HG03457 (cell line): Measurements from ENCODE around the gene DYNLT1.
"Not testable (repeated sequence)": the region's sequence is repeated elsewhere in the genome, so short reads cannot be mapped to it uniquely, and the experiment has no call there.

Experiments used
- ATAC-seq: cut with Tn5 transposase; IDR thresholded peaks from one replicate; pipeline ENCODE4 v1.9.1; 2021; ENCODE audit warnings: moderate number of reproducible peaks; ENCODE audit not compliant: unreplicated experiment

The DYNLT1 gene

DNA sequence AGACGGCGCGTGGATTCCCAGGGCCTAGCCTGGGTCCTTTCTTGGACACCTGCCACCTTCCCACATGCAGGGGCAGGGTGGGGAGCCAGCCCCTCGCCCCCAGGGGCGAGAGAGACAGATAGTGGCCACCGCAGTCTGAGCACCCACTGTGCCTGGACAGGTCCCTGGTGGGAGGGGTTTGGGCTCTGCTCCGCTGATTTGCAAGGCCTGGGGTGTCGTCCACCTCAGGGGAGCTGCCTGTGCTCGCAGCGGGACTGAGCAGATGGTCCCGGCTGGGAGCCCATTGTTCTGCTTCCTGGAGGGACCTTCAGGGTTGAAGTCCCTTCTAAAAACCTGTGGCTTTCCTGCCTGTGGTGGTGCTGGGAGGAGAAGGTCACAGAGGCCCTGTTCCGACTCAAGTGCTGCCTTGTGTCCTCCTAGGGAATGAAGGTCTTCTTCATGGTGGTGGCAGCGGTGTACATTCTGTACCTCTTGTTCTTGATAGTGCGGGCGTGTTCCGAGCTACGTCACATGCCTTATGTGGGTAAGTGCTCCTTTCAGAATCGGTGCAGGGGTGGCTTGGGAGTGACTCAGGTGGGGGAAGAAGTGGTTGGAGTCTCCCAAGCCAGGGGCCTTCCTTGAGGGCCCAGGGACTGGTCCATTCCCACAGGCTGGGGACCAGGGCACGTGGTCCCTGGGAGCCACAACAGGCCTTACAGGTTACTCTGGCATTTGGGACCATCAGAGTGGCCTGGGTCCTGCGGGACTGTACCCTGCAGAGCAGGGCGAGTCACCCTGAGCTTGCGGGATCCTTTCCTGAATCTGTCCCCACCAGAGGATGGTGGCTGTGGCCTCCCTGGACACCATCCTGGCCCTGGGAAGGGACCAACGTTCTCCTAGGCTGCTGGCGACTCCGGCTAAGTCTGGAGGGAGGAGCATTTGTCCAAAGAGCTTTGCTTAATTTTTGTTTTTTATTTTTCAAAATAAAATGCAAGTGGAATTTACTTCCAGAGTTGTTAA, 19.6 kb downstream of the DYNLT1 start:
- ATAC-seq: no peak

DNA sequence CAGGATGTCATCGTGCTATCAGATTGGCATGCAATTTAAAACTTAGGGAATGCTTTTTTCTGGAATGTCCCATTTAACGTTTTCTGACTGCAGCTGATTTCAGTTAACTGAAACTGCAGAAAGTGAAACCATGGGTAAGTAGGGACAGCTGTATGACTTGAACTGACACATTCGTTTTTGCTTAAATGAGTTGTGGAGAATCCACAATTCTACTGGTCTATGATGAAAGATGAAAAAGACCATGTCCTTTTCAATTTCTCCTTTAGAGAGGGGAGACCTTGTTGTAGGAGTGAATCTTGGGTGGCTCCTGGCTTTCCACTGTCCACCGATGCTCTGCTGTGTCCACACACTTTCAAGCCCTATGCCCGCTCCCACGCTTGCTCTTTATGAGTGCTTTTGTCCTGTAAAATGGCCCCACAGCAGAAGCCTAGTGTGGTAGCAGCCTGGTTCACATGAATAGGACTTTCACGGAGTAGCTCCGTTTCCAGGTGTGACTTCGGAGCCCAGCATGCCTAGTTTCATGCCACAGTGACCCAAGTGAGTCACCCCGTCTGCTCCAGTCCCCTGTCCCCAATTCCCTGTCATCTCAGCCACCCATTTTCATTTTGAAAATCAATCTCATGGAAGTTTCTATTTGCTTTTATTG, 21.9 kb downstream of the DYNLT1 start:
- ATAC-seq: no peak

DNA sequence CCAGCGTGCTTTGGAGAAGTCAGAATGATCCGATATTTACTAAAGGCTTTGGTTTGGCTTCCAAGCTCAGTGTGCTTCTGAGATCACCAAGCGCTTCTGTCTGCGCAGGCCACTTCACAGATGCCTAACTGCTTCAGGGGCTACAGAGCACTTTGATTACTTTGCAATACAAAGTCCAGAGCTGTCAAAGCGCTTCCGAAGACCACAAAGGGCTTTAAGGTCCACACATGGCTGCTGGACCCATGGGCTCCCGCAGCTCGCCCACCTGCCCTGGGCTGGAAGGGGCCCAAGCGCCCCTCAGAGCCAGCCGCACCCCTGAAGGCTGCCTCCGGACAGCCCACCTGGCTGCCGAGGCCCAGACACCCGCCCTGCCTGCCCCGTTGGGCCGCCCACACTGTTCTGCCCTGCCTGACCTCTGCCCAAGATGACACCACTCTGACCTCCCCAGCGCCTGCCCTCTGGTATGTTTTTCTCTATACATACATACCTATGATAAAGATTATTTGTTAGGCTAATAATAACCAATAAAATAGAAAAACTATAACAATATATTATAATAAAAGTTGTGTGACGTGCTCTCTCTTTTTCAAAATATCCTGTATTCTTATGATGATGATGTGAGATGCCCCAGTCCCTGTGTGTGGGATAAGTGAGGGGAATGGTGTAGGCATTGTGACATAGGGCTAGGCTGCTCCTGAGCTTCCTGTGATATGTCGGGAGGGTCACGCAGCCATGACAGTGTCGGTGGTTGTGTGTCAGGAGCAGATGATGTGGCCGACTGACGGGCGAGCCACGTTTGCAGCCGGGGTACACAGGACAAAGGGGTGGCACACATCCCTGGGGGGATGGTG, 22.6 kb downstream of the DYNLT1 start:
- ATAC-seq: no peak

DNA sequence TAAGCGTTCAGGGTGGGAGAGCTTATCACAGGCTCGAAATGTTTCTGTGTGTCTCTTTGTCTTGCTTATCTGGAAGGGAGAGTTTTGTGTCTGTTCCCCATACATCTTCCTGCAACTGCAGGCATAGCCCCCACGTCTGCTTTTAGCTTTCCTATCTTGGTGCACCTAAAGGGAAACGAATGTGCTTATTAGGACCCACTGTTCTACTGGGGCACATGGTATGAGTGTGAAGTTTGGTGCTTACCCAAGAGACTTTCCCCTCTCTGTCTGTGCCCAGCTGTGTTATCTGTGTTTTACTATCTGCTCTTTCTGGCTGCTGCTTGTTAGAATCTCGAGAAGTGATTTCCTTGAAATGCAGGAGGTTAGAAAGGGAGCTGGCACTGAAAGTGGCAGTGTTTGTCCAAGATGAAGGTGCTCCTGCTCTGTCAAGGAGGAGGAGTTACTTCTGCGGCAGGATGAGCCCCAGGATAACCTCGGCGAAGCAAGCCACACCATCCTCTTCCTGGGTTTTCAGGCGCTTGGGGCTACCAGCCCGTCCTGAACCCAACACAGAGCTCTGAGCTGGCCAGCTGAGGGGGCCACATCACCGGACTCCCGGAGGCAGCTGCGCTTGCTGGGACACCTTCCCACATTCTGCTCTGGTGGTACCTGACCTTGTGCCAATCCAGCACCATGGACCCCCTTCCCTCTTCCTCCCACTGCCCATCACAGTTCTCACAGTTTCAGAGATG, 23.4 kb downstream of the DYNLT1 start:
- no peak for ATAC-seq

DNA sequence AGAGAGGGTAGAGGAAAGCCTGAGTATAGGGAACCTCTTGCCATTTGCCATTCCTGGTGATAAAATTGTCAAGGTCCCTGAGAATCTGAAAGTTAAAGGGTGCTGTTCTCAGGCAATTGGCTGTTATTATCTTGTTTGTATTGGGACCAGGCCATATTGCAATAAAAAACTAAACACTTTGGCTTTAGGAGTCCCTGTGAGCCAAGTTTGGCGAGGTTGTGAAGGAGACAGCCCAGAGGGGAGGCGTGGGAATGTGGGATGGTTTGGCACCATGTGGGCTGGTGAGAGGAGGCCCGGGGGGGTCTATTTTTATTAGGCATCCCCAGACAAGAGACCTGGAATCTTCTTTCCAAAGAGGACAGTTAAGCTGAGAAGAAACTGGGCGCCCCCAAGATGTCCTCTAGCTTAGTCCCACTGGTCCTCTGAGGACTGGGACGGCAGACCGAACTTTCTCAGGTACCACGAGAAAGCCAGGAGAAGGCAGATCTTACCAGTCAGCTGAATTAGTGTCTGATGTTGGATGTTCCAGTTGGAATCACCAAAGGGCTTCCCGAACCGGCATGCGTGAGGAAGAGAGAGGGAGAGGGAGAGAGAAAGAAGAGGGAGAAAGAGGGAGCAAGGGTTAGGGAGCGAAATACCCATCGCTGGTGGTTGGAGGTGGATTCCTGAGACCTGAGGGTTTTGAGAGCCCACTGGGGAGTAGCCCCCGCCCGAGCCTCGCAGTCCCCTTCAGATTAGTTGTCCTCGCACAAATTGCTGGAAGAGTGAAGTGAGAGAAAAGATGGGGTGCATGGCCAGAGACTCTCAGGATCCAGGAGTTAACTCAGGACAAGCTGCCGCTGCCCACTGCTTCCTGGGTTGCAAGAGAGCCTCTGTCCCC, 24.4 kb downstream of the DYNLT1 start:
- no peak for ATAC-seq

DNA sequence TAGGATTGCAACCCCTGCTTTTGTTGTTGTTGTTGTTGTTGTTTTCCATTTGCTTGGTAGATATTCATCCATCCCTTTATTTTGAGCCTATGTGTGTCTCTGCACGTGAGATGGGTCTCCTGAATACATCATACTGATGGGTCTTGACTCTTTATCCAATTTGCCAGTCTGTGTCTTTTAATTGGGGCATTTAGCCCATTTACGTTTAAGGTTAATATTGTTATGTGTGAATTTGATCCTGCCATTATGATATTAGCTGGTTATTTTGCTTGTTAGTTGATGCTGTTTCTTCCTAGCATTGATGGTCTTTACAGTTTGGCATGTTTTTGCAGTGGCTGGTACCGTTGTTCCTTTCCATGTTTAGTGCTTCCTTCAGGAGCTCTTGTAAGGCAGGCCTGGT, 26.3 kb downstream of the DYNLT1 start:
- not testable (repeated sequence) for ATAC-seq

DNA sequence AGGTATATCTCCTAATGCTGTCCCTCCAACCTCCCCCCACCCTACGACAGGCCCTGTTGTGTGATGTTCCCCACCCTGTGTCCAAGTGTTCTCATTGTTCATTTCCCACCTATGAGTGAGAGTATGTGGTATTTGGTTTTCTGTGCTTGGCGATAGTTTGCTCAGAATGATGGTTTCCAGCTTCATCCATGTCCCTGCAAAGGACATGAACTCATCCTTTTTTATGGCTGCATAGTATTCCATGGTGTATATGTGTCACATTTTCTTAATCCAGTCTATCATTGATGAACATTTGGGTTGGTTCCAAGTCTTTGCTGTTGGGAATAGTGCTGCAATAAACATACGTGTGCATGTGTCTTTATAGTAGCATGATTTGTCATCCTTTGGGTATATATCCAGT, 29.9 kb downstream of the DYNLT1 start:
- ATAC-seq: not testable (repeated sequence)

DNA sequence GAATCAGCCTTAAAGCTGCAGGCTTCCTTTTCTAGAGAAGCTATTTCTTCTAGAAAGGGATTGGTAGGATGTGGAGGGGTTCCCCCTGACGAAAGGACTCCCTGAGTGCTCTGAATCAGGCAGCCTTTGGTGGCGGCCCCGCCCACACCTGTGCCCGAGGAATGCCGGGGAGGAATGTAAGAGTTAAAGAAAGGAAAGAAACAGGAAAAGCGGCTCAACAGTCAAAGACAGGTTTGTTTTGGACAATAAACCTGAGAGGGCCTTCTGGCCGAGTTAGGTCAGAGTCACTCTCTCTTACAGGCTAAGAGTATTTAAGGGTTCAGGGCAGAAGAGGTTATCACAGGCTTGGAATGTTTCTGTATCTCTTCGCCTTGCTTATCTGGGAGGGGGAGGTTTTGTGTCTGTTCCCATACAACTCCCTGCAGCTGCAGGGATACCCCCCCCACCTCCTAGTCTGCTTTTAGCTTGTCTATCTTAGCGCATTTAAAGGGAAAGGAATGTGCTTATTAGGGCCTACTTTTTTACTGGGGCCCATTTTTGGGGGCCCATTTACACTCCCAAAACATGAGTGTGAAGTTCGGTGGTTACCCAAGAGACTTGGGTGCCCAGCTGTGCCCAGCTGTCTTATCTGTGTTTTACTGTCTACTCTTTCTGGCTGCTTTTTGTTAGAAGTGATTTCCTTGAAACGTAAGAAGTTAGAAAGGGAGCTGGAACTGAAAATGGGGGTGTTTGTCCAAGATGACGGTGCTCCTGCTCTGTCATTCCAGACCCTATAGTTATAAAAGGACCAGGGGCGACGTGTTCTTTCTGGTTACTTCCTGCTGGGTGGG, 32.8 kb downstream of the DYNLT1 start:
- ATAC-seq: no peak

DNA sequence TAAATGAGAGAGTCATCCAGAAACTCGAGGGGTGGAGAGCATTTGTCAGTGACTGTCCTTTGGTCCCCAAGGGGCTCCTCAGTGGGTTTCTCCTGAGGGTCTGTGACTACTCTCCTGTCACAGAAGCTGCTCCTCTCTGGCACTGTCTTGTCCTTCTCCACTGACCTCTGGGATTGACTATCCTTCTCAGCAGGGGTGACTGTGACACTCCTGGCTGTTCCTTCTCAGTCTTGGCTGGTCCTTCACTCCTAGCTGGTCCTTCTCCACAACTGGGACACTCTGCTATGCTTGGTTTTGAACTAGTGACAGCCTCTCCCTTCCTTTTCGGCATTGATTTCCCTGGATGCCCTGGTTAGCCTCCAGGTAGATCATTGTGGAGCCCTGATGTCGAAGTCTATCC, 33.5 kb downstream of the DYNLT1 start:
- no peak for ATAC-seq

DNA sequence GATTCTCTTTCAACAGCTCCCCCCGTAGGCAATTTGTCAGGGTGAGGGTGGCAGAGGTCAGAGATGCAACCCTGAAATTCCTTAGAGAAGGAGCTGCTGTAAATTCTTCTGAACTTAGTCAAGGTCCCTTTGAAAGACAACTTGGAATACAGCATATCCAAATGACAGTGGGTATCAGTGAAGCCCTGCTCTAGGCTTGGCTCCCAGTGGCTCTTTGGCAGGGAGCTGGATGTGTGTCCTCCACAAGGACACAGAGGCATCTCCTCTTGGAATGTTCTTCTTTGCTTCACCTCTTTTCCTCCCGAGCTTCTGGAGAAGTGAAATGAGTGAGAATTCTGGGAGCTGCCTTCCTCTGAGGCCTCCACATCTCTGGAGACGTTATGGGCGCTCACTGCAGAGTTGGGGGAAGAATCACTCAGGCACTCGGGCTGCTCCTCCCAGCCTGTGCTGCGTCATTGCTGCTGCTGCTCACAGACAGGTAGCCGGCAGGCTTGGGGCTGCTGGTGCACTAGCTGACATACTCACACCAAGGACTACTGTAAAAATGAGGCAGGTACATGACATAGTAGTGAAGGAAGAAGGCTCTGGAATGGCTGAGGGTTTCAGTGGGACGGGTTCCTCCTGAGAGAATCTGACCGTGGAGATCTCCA, 34.1 kb downstream of the DYNLT1 start:
- ATAC-seq: no peak

DNA sequence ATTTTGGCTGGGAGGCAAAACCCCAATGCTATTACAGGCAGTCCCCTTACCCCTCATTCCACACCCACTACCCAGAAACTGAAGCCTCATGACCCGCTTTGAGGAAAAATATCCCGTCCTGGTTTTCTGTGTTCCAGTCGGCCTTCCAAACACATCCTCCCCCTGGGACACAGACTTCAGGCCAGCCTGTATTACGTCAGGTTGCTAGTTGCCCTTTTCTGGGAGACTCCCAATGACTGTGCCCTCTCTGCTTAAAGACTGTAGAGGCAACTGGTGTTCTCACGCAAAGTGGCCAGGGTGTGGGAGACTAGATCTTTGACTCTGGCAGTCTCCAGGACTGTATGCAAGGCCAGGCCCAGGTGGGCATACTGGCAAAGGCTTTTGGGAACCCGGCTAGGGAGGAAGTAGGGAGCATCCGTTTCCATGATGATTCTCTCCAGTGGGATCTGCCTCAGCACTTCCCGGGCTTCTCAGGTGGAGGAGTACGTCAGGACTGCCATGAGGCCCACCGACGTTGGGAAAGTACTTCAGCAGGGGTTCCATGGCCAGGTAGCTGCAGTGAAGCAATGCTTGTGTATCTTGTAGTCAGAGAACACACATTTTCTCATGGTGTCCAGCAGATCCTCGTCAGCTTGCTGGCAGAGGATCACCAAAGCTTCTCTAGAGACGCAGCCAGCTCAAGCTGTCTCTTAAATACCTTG, 34.9 kb downstream of the DYNLT1 start:
- ATAC-seq: no peak

DNA sequence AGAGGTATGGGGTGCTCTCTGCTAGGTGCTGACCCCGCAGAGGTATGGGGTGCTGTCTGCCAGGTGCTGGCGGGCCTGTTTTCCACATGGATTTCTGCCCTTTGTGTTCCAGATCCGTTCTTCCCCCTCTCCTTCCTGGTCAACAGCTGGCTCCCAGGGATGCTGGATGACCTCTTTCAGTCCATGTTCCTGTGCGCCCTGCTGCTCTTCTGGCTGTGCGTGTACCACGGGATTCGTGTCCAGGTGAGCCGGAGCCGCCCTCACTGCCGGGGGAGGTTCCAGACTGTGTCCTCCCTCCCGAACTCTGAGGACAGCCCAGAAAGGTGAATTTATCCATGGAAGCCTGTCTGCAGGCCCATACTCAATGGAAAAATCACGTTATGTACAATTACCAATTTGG, 36.3 kb downstream of the DYNLT1 start:
- ATAC-seq: no peak

DNA sequence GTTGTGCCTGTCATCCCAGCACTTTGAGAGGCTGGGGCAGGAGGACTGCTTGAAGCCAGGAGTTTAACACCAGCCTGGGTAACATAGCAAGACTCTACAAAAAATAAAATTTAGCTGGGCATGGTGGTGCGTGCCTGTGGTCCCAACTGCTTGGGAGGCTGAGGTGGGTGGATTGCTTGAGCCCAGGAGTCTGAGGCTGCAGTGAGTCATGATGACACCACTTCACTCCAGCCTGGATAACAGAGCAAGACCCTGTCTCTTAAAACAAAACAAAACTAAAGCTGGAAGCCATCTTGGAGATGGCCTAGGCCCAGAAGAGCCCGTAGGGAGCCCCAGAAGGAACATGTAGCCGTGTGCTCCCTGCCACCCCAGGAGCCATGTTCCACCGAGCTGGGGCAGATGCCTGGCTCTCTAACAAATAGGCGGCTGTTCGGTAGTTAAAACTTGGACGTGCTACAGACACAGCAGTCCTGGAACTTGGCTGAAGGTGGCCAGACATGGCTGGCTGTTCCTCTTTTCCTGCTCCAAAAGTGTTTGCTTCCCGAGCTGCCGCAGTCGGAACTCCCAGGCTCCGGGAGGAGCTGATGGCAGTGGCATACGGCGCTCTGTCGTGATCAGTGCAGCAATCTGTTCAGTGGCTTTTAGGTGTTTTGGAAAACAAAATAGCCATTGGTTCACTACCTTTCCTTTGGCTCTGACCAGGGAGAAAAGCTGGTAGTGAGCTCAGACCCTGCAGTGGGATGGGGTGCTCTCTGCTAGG, 37.0 kb downstream of the DYNLT1 start:
- ATAC-seq: no peak

DNA sequence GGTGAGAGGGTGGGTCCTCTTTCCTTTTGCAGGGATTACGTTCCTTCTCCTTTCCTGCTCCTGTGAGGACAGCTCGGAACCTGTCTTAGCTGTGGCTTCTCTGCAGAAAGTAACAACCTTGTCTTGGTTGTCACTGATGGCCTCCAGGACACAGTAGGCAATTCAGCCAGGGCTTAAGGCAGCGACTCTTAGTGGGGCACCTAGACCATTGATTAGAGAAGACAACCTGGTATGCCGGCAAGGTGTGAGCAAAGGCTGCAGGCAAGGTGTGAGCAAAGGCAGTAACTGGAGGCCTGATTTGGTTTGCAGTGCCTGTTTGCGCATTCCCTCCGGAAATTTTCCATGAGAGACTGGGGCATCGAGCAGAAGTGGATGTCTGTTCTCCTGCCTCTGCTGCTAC, 37.6 kb downstream of the DYNLT1 start:
- no peak for ATAC-seq

DNA sequence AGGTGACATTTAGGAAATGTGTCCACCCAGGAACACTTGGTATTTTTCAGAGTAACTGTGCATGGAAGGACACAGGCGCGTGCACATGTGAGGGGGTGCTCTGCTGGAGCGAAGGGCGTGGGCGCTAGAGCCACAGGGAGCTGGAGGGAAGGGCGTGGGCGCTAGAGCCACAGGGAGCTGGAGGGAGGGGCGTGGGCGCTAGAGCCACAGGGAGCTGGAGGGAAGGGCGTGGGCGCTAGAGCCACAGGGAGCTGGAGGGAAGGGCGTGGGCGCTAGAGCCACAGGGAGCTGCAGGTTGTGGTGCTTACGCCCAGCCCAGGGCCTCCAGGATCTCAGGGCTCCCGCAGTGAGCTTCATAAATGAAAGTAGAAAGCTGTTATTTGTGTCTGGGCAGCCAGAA, 38.5 kb downstream of the DYNLT1 start:
- ATAC-seq: not testable (repeated sequence)

DNA sequence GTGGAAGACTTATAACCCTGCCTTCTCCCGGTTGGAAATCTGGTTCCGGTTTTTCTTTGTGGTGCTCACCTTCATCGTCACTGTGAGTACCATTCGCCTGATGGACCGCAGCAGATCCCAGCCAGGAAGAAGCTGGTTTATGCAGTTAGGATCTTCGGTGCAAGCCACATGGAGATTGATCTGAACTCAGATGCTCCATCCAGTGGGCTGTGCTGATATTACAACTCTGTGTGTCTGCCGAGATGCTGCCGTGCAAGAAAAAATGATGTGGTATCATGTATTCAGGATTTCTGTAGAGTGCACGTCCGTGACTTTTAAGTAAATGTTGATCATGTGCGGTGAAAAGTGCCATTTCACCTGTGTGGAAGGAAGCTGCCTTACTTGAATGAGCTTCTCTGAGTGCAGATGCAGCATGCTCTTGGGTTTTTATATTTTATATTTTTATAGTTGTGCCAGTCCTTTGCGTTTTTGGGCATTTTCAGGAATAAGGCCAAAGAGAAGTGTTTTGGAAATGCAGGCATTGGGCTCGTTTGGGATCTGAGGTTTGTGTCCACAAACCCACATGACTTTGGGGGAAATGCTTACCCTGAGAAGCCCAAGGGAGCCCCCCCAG, 39.2 kb downstream of the DYNLT1 start:
- ATAC-seq: no peak

DNA sequence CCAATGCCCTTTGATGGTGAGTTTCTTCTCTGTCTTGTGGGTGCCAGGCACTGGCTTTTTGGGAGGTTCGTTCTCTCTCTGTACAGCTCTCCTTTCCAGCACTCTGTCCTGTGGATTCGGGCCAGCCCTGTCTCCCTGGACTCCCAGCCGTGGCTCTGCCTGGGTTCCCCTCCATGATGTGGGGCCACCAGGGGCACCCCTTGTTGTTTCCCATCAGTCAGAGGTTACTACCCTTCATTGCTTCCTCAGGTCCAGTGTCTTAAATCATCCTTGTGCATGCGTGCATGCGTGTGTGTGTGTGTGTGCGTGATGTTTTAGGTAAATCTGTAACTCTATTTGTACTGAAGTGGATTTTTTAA, 40.5 kb downstream of the DYNLT1 start:
- no peak for ATAC-seq
